ENCODE measurements around the gene VAMP7. TPM values are rescaled to one million over a fixed set of nuclear protein-coding genes. Genes with fewer than 3 reads are reported as not detected.
"Not testable (repeated sequence)": the region's sequence is repeated elsewhere in the genome, so short reads cannot be mapped to it uniquely, and the experiment has no call there.

The VAMP7 gene
- total RNA-seq, 2 experiments from 2014 or later, result 33.6 to 35.5 TPM

DNA sequence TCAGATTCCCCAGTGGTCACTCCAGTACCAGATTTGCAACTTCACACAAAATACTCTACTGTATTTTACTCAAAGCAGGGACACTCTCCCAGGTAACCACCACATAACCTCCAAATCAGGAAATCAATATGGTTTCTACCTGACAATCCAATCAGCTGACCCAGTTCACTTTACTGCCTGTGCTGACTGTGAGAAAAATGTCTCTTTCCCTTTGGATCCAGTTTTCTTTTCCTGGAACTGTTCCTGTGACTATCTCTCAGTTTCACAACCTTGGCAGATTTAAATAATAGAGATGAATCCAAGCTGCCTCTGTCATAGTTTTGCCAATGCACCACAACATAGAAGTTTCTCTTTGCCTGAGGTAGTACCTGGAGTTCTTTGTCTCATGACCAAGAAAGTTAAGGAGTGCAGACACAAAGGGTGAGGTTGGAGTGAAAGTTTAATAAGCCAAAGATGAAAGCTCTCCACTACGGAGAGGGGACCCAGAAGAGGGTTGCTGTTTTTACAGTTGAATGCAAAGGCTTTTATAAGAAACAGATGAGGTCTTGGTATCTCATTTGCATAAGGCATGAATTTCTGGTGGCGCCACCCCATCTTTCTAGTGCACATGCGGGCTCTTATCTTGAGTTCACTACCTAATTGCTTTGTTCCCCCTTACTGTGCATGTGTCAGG, 86.6 kb downstream of the VAMP7 start:
- Mint-ChIP-seq H3K4me1 (ENCODE audit: low read depth) (peaks cover 28% of the 10 kb centered on the region), H3K27me3 (ENCODE audit: low read depth) (peaks cover 8% of the 10 kb centered on the region), H3K36me3 (ENCODE audit: low read depth) (peaks cover 24% of the 10 kb centered on the region), H3K9me3 (ENCODE audit: insufficient read depth) (peaks cover 46% of the 10 kb centered on the region), H3K27ac (peak overlapping the region; percentile 54), H3K4me3 (no peak overlapping the region)
- no peak for ATAC-seq
- CTCF ChIA-PET, result no interaction called here
- no peak for DNase-seq
- POLR2A ChIA-PET, result no interaction called here

DNA sequence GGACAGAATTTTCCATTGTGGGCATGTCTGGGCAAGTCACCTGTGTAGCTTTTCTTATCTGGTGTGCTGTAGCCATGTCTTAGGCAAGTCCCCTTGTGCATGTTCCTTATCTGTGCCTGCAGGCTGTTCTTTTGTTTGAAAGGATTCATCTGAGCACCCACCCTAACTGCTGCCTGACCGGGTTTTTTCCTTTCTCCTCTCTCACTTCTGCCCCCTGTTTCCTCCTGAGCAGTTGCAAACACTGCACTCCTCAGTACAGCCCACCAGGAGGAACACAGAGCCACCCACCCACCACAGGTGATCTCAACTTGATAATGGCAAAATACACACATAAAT, 87.1 kb downstream of the VAMP7 start:
- peaks cover 24% of the 10 kb centered on the region for H3K36me3 Mint-ChIP-seq (ENCODE audit: low read depth)
- ATAC-seq (no peak), DNase-seq (no peak)
- peak overlapping the region; percentile 54 for H3K27ac Mint-ChIP-seq
- peaks cover 8% of the 10 kb centered on the region for H3K27me3 Mint-ChIP-seq (ENCODE audit: low read depth)
- peak overlapping the region; percentile 15 for H3K4me3 Mint-ChIP-seq
- peaks cover 46% of the 10 kb centered on the region for H3K9me3 Mint-ChIP-seq (ENCODE audit: insufficient read depth)
- H3K4me1 Mint-ChIP-seq (ENCODE audit: low read depth), result peaks cover 28% of the 10 kb centered on the region
- POLR2A ChIA-PET, result no interaction called here
- CTCF ChIA-PET, result no interaction called here

DNA sequence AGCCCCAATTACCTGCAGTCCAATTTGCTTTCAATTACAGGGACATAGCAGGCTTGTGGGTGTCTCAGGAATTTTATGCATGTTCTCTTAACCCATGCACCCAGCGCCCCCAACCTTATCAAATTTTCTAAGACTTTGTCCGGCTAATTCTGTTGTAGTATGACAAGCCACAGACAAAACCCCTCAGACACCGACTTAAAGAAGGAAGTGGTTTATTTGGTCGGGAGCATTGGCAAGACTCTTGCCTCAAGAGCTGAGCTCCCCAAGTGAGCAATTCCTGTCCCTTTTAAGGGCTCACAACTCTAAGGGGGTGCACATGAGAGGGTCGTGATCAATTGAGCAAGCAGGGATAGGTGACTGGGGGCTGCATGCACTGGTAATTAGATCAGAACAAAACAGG, 87.6 kb downstream of the VAMP7 start:
- Mint-ChIP-seq H3K4me1 (ENCODE audit: low read depth) (peaks cover 28% of the 10 kb centered on the region), H3K27ac (no peak overlapping the region), H3K4me3 (peak overlapping the region; percentile 15), H3K36me3 (ENCODE audit: low read depth) (peaks cover 24% of the 10 kb centered on the region), H3K27me3 (ENCODE audit: low read depth) (peaks cover 8% of the 10 kb centered on the region), H3K9me3 (ENCODE audit: insufficient read depth) (peaks cover 46% of the 10 kb centered on the region)
- peak; percentile 49 for DNase-seq
- no peak for ATAC-seq
- CTCF ChIA-PET, result no interaction called here
- POLR2A ChIA-PET, result no interaction called here

DNA sequence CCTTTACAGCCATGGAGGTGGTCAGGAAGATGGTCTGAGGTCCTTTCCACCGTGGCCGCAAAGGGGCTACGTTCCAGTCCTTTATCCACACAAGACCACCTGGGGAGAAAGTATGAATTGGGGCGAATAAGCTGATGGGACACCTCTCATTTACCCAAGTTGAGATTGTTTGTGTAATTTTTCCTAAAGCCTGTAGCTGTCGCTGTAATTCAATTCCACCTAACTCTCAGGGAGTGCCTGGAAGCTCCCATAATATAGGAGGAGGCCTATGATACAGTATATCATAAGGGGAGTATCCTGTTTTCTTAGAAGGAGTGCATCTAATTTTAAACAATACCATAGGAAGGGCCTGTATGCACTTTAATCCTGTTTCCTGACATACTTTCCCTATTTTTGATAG, 90.5 kb downstream of the VAMP7 start:
- H3K27me3 Mint-ChIP-seq (ENCODE audit: low read depth); DNase-seq; POLR2A ChIA-PET; ATAC-seq; H3K27ac Mint-ChIP-seq; CTCF ChIA-PET; H3K4me3 Mint-ChIP-seq: not testable (repeated sequence)
- Mint-ChIP-seq H3K36me3 (ENCODE audit: low read depth) (peaks cover 24% of the 10 kb centered on the region), H3K9me3 (ENCODE audit: insufficient read depth) (peaks cover 39% of the 10 kb centered on the region), H3K4me1 (ENCODE audit: low read depth) (peaks cover 28% of the 10 kb centered on the region)

DNA sequence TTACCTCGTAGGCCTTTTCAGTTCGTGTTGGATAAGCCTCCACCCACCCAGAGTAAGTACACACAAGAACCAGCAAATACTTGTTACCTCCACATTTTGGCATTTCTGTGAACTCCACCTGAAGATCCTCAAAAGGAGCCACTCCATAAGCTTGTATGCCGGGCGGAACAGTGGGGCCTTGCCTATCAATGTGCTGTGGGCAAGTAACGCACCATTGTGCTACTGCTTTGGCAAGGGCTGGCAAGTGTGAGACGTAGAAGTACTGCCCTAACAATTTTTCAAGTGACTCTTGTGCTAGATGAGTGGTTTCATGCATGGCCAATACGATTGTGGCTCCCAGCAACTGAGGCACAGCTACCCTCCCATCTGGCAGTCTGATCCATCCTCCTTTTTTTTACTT, 91.1 kb downstream of the VAMP7 start:
- POLR2A ChIA-PET, DNase-seq, H3K4me3 Mint-ChIP-seq, ATAC-seq, H3K27ac Mint-ChIP-seq, CTCF ChIA-PET: not testable (repeated sequence)
- peaks cover 24% of the 10 kb centered on the region for H3K4me1 Mint-ChIP-seq (ENCODE audit: low read depth)
- H3K36me3 Mint-ChIP-seq (ENCODE audit: low read depth), result peaks cover 21% of the 10 kb centered on the region
- peaks cover 34% of the 10 kb centered on the region for H3K9me3 Mint-ChIP-seq (ENCODE audit: insufficient read depth)
- H3K27me3 Mint-ChIP-seq (ENCODE audit: low read depth), result peaks cover 10% of the 10 kb centered on the region

DNA sequence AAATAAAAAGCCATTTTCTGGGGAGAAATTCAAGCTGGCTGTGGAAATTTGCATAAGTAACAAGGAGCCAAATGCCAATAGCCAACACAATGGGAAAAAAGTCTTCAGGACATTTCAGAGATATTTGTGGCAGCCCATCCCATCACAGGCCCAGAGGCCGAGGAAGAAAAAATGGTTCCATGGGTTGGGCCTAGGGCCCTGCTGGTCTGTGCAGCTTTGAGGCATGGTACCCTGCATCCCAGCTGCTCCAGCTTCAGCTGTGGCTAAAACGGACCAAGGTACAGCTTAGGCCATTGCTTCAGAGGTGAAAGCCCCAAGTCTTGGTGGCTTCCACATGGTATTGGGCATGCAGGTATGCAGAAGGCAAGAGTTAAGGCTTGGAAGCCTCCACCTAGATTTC, 102.2 kb downstream of the VAMP7 start:
- peaks cover 18% of the 10 kb centered on the region for H3K27me3 Mint-ChIP-seq (ENCODE audit: low read depth)
- peaks cover 3% of the 10 kb centered on the region for H3K36me3 Mint-ChIP-seq (ENCODE audit: low read depth)
- no peak for ATAC-seq
- POLR2A ChIA-PET, result no interaction called here
- no peaks in the 10 kb centered on the region for H3K9me3 Mint-ChIP-seq (ENCODE audit: insufficient read depth)
- no peak for DNase-seq
- no peaks in the 10 kb centered on the region for H3K4me1 Mint-ChIP-seq (ENCODE audit: low read depth)
- no peak overlapping the region for H3K4me3 Mint-ChIP-seq
- no peak overlapping the region for H3K27ac Mint-ChIP-seq
- CTCF ChIA-PET, result no interaction called here

DNA sequence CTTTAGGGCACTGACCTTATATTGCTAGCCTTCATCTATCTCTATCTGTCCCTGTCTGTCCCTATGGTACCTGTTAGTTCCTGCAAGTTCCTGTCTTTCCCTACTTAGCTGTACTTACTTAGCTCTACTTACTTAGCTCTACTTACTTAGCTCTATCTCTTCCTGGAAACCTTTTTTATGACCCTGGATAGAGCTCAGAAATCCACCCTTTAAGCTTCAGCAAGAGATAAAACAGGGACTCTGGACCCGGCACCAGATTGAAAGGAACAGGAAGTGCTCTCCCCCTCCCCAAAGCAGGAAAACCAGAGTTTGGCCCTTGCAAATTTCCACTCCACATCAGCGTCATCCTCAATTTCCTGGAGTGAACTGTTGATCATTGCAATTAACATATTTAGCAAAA, 104.1 kb downstream of the VAMP7 start:
- peaks cover 12% of the 10 kb centered on the region for H3K27me3 Mint-ChIP-seq (ENCODE audit: low read depth)
- POLR2A ChIA-PET, result no interaction called here
- CTCF ChIA-PET, result no interaction called here
- peaks cover 3% of the 10 kb centered on the region for H3K36me3 Mint-ChIP-seq (ENCODE audit: low read depth)
- no peak overlapping the region for H3K4me3 Mint-ChIP-seq
- DNase-seq (no peak), ATAC-seq (no peak)
- no peaks in the 10 kb centered on the region for H3K4me1 Mint-ChIP-seq (ENCODE audit: low read depth)
- no peak overlapping the region for H3K27ac Mint-ChIP-seq
- H3K9me3 Mint-ChIP-seq (ENCODE audit: insufficient read depth), result no peaks in the 10 kb centered on the region

DNA sequence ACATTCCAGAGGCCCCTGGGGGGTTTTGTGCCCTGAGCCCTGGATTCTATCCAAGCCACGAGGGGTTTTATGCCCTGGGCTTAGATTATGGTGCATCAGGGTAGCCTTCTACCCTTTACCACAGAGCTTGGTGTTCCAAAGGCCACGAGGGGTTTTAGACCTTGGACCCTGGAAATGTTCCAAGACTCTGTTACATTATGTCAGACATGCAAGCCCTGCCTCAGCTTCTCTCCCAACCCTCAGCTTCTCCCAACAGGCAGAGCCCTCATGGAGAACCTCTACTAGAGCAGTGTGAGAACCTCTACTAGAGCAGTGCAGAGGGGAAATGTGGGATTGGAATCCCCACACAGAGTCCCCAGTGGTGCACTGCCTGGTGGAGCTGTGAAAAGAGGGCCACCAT, 105.8 kb downstream of the VAMP7 start:
- DNase-seq; POLR2A ChIA-PET; ATAC-seq; CTCF ChIA-PET; H3K36me3 Mint-ChIP-seq (ENCODE audit: low read depth); H3K9me3 Mint-ChIP-seq (ENCODE audit: insufficient read depth); H3K4me1 Mint-ChIP-seq (ENCODE audit: low read depth); H3K4me3 Mint-ChIP-seq; H3K27me3 Mint-ChIP-seq (ENCODE audit: low read depth); H3K27ac Mint-ChIP-seq: not testable (repeated sequence)

DNA sequence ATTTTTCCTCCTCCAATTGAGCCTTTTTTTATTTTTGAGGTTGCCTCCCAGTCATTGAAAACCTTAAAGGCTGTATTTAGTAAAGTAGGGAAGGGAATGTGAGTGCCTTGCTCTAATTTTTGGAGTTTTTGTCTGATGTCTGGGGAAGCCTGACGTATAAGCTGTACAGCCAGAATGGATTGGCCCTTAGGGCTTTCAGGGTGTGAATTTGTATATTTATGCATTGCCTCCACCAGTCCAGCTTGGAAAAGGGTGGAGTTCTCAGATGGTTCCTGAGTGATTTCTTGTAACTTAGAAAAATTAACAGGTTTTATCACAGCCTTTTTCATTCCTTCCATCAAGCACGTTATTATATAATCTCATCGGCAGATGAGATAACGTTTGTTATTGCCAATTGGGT, 107.7 kb downstream of the VAMP7 start:
- peaks cover 3% of the 10 kb centered on the region for H3K36me3 Mint-ChIP-seq (ENCODE audit: low read depth)
- no peaks in the 10 kb centered on the region for H3K9me3 Mint-ChIP-seq (ENCODE audit: insufficient read depth)
- no peak overlapping the region for H3K4me3 Mint-ChIP-seq
- peaks cover 3% of the 10 kb centered on the region for H3K4me1 Mint-ChIP-seq (ENCODE audit: low read depth)
- H3K27ac Mint-ChIP-seq, result no peak overlapping the region
- CTCF ChIA-PET, result no interaction called here
- ATAC-seq (no peak), DNase-seq (no peak)
- POLR2A ChIA-PET, result no interaction called here
- peaks cover 2% of the 10 kb centered on the region for H3K27me3 Mint-ChIP-seq (ENCODE audit: low read depth)

Other genes with a start within 250 kb of the VAMP7 start
- 10 to 100 TPM; 66.8 to 68.1 TPM for gene IL9R, start 116.4 kb downstream of the VAMP7 start, total RNA-seq